ENCODE data around the gene FAM89A. TPM values are rescaled to one million over a fixed set of nuclear protein-coding genes. Genes with fewer than 3 reads are reported as not detected.

Gene FAM89A
- total and polyA plus RNA-seq, 2 of the 8 experiments (the other 6 are each of a cell fraction or from before 2014, with no cell fraction given): 2.1 to 2.2 TPM

DNA sequence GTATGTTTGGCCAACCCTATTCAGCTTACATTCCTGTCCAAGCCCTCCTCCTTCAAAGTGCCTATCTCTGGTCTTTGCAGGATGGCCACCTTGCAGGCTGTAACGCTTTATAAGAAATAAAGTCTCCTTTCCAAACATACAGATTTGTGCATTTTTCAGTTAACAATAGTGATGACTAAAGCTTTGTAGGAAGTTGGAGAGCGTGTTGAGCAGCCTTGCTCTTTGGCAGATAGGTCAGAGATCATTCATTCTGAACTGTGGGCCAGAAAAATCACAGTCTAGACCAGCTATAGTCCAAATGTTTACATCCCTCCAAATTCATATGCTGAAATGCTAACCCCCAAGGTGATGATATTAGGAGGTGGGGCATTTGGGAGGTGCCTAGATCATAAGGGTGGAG lies 34.0 kb upstream of the FAM89A start:
- H4K91ac ChIP-seq (replicated peaks; ENCODE audit: insufficient read length, low read length): no peak overlapping the region
- no peaks in the 10 kb centered on the region for H3K9me3 ChIP-seq (ENCODE audit: insufficient read depth in 2 of 2, low read depth in 1 of 2, low read length in 1 of 2)
- no peak overlapping the region for H3K4ac ChIP-seq (replicated peaks; ENCODE audit: insufficient read length, low read depth, low read length)
- no peak overlapping the region for H4K8ac ChIP-seq (ENCODE audit: extremely low read depth, insufficient read depth, low read length)
- no peak overlapping the region for H3K4me2 ChIP-seq (ENCODE audit: insufficient read depth in 1 of 2, low read depth in 2 of 2, low read length in 2 of 2)
- H2BK5ac ChIP-seq (ENCODE audit: low read depth, low read length): no peak overlapping the region
- ChIA-PET CTCF (ENCODE audit: partially characterized antibody) (interaction anchor here (1.9 kb wide), 2 partner anchors 16 to 18 kb away, joined by 4 read pairs; no protein-coding TSS in a partner anchor), POLR2A (ENCODE audit: partially characterized antibody) (no interaction called here)
- no peak overlapping the region for H2AFZ ChIP-seq (ENCODE audit: low read length)
- H4K20me1 ChIP-seq (replicated peaks in 1 of 2; ENCODE audit: control insufficient read depth in 1 of 2, insufficient read depth in 2 of 2, low read length in 2 of 2): no peaks in the 10 kb centered on the region
- no peak for DNase-seq (ENCODE audit: low read depth in 1 of 2, low spot score in 2 of 2)
- H3K14ac ChIP-seq (ENCODE audit: insufficient read length): no peak overlapping the region
- H3K18ac ChIP-seq (ENCODE audit: extremely low read depth, low read length): no peak overlapping the region
- no peaks in the 10 kb centered on the region for H3K36me3 ChIP-seq (ENCODE audit: control insufficient read depth in 2 of 4, insufficient read depth in 4 of 4, low read length in 3 of 4)
- no peak overlapping the region for H3K56ac ChIP-seq (replicated peaks; ENCODE audit: insufficient read length, low read depth, low read length)
- 86% methylated on average over 2 of the region's 2 CpGs; no CpG with 5 or more reads in 1 of the 2 experiments for WGBS, 2 experiments (ENCODE audit: extremely low coverage in 1 of 2, insufficient coverage in 1 of 2, insufficient read length in 1 of 2, insufficient replicate concordance in 2 of 2, low coverage in 1 of 2, low lambda C conversion rate in 2 of 2, missing lambda C conversion rate in 1 of 2)
- no peak overlapping the region for H2AK5ac ChIP-seq (ENCODE audit: low read depth, low read length)
- no peaks in the 10 kb centered on the region for H3K23me2 ChIP-seq (ENCODE audit: low read depth, low read length)
- peaks cover 0 to under 1% (median 0%) of the 10 kb centered on the region in 4 experiments; a peak in 2 of 7 replicates for H3K27me3 ChIP-seq (replicated peaks in 1 of 4; ENCODE audit: control insufficient read depth in 3 of 4, extremely low read depth in 1 of 4, insufficient read depth in 3 of 4, low read length in 3 of 4)
- H4K5ac ChIP-seq (ENCODE audit: insufficient read length, low read depth, low read length): no peak overlapping the region
- no peak for FAIRE-seq
- H2BK120ac ChIP-seq (replicated peaks; ENCODE audit: low read depth, low read length): no peak overlapping the region
- H2BK20ac ChIP-seq (ENCODE audit: low read length): no peak overlapping the region
- no peak overlapping the region for H3K9ac ChIP-seq (replicated peaks in 1 of 4; ENCODE audit: extremely low read depth in 1 of 4, low read depth in 3 of 4, low read length in 3 of 4)
- no peak overlapping the region for H3K4me3 ChIP-seq (ENCODE audit: extremely low read depth in 1 of 4, insufficient read depth in 2 of 4, low read depth in 3 of 4, low read length in 4 of 4)
- no peaks in the 10 kb centered on the region for H3K79me2 ChIP-seq (ENCODE audit: control insufficient read depth in 1 of 2, insufficient read depth in 2 of 2, low read length in 2 of 2)
- no peaks in the 10 kb centered on the region for H3K79me1 ChIP-seq (ENCODE audit: low read depth, low read length)
- H2BK15ac ChIP-seq (ENCODE audit: low read length): no peak overlapping the region
- H3K27ac ChIP-seq (ENCODE audit: low read depth, low read length): no peak overlapping the region
- peaks cover 0 to 2% (median 0%) of the 10 kb centered on the region in 4 experiments; a peak in 2 of 7 replicates for H3K4me1 ChIP-seq (replicated peaks in 1 of 4; ENCODE audit: control insufficient read depth in 3 of 4, insufficient read depth in 4 of 4, low read length in 3 of 4)
- H2BK12ac ChIP-seq (ENCODE audit: low read depth, low read length): no peak overlapping the region
- no peak overlapping the region for H3K23ac ChIP-seq (ENCODE audit: insufficient read length)
- TF ChIP-seq HDAC2 (IDR thresholded peaks at IDR 0.05; ENCODE audit: borderline replicate concordance in 1 of 2, low read depth in 2 of 2, low read length in 2 of 2): no peak
- TF ChIP-seq EZH2 (IDR thresholded peaks at IDR 0.05; ENCODE audit: low read depth, low read length, severe bottlenecking): no peak
- no peak for TF ChIP-seq ASH2L (IDR thresholded peaks at IDR 0.05; ENCODE audit: low read length)
- TF ChIP-seq, protein P1, sequence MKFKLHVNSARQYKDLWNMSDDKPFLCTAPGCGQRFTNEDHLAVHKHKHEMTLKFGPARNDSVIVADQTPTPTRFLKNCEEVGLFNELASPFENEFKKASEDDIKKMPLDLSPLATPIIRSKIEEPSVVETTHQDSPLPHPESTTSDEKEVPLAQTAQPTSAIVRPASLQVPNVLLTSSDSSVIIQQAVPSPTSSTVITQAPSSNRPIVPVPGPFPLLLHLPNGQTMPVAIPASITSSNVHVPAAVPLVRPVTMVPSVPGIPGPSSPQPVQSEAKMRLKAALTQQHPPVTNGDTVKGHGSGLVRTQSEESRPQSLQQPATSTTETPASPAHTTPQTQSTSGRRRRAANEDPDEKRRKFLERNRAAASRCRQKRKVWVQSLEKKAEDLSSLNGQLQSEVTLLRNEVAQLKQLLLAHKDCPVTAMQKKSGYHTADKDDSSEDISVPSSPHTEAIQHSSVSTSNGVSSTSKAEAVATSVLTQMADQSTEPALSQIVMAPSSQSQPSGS (IDR thresholded peaks at IDR 0.05; ENCODE audit: low read length): no peak
- no peak for TF ChIP-seq GTF2F1 (IDR thresholded peaks at IDR 0.05; ENCODE audit: borderline replicate concordance, low read depth, low read length)
- no peak for TF ChIP-seq CBX5 (IDR thresholded peaks at IDR 0.05; ENCODE audit: low read depth, low read length)
- no peak for TF ChIP-seq TBP (IDR thresholded peaks at IDR 0.05; ENCODE audit: low read depth, low read length)
- no peak for TF ChIP-seq NRF1 (IDR thresholded peaks at IDR 0.05; ENCODE audit: low read depth, low read length)
- TF ChIP-seq TCF12 (IDR thresholded peaks at IDR 0.05; ENCODE audit: low read depth, low read length): no peak
- no peak for TF ChIP-seq POU5F1 (IDR thresholded peaks at IDR 0.05; ENCODE audit: low read depth, low read length)
